CD14-positive monocyte (primary cell): Measurements from ENCODE around the gene RTN4R. TPM values are rescaled to one million over a fixed set of nuclear protein-coding genes. Genes with fewer than 3 reads are reported as not detected.

Source experiments
- DNase-seq, 3 donors: peaks; one replicate each; pipeline ENCODE4 v3.0.0-alpha.2; 2011 to 2022
- H2AFZ ChIP-seq: 2 replicates; pipeline ENCODE4 v1.6.0; 2012; ENCODE audit warnings: mild to moderate bottlenecking, low read depth, low read length, inconsistent platforms; ENCODE audit not compliant: insufficient read depth, poor library complexity, severe bottlenecking
- H3K27ac ChIP-seq, 2 donors: 1 replicate in 1 of 2; 2 replicates in 1 of 2; pipeline ENCODE4 v1.5.1; 2012 to 2013; ENCODE audit warnings: low read length in 2 of 2, control low read depth in 1 of 2, inconsistent platforms in 1 of 2, low read depth in 1 of 2, mild to moderate bottlenecking in 1 of 2
- H3K27me3 ChIP-seq, 2 donors: one replicate each; pipeline versions ENCODE4 v1.6.0 to v1.6.1; 2011 to 2013; ENCODE audit warnings: low read length in 2 of 2; ENCODE audit not compliant: control insufficient read depth in 2 of 2, insufficient read depth in 2 of 2
- H3K36me3 ChIP-seq, 2 donors: replicated peaks in 1 of 2; 1 replicate in 1 of 2; 2 replicates in 1 of 2; pipeline versions ENCODE4 v1.5.1 to v1.6.1; 2012 to 2013; ENCODE audit warnings: low read length in 2 of 2, control low read depth in 1 of 2, inconsistent platforms in 1 of 2, mild to moderate bottlenecking in 1 of 2; ENCODE audit not compliant: insufficient read depth in 2 of 2, control insufficient read depth in 1 of 2
- H3K4me1 ChIP-seq, 2 donors: 1 replicate in 1 of 2; 2 replicates in 1 of 2; pipeline versions ENCODE4 v1.5.1 to v1.6.1; 2012 to 2013; ENCODE audit warnings: low read length in 2 of 2, control low read depth in 1 of 2, inconsistent platforms in 1 of 2, mild to moderate bottlenecking in 1 of 2, moderate library complexity in 1 of 2; ENCODE audit not compliant: insufficient read depth in 2 of 2, control insufficient read depth in 1 of 2
- H3K4me2 ChIP-seq: replicated peaks from 2 replicates; pipeline ENCODE3; 2012; ENCODE audit warnings: low read length, moderate library complexity, mild to moderate bottlenecking; ENCODE audit not compliant: poor library complexity, severe bottlenecking; ENCODE audit errors: extremely low read depth
- H3K4me3 ChIP-seq, 3 experiments: fragments of 200-600 bp in 1 of 3; sonication (generic) in 1 of 3; replicated peaks in 1 of 3; 1 replicate in 2 of 3; 2 replicates in 1 of 3; pipeline ENCODE4 v1.5.1; 2011 to 2013; ENCODE audit warnings: low read length in 3 of 3, mild to moderate bottlenecking in 3 of 3, control low read depth in 2 of 3, low read depth in 2 of 3, inconsistent platforms in 1 of 3, moderate library complexity in 1 of 3
- H3K79me2 ChIP-seq: 2 replicates; pipeline ENCODE4 v1.6.0; 2012; ENCODE audit warnings: mild to moderate bottlenecking, control low read depth, inconsistent platforms, low read length, moderate library complexity; ENCODE audit not compliant: insufficient read depth
- H3K9ac ChIP-seq: 2 replicates; pipeline ENCODE4 v1.6.0; 2017; ENCODE audit warnings: low read length, mild to moderate bottlenecking; ENCODE audit not compliant: insufficient read depth, poor library complexity, severe bottlenecking
- H3K9me3 ChIP-seq, 2 donors: replicated peaks in 1 of 2; 1 replicate in 1 of 2; 2 replicates in 1 of 2; pipeline versions ENCODE4 v1.5.1 to v1.6.1; 2012 to 2013; ENCODE audit warnings: low read length in 2 of 2, control low read depth in 1 of 2; ENCODE audit not compliant: control insufficient read depth in 1 of 2, insufficient read depth in 1 of 2
- H4K20me1 ChIP-seq: 2 replicates; pipeline ENCODE4 v1.6.0; 2012; ENCODE audit warnings: mild to moderate bottlenecking, low read length, control low read depth, moderate library complexity; ENCODE audit not compliant: insufficient read depth
- H3K27ac Mint-ChIP-seq, 7 donors: one replicate each; pipeline ENCODE4 v1.8.0; 2020; ENCODE audit warnings: mild to moderate bottlenecking in 7 of 7, mixed read lengths in 7 of 7, moderate library complexity in 6 of 7, inconsistent platforms in 2 of 7
- H3K27me3 Mint-ChIP-seq, 3 donors: one replicate each; pipeline ENCODE4 v1.8.0; 2021 to 2022; ENCODE audit warnings: low read depth in 3 of 3, mild to moderate bottlenecking in 3 of 3, mixed read lengths in 3 of 3, moderate library complexity in 3 of 3, inconsistent platforms in 1 of 3
- H3K36me3 Mint-ChIP-seq, 2 donors: one replicate each; pipeline ENCODE4 v1.8.0; 2020; ENCODE audit warnings: mixed read lengths in 2 of 2, inconsistent platforms in 1 of 2, mild to moderate bottlenecking in 1 of 2
- H3K4me1 Mint-ChIP-seq: one replicate; pipeline ENCODE4 v1.8.0; 2020; ENCODE audit warnings: mild to moderate bottlenecking, mixed read lengths
- H3K4me3 Mint-ChIP-seq, 2 donors: one replicate each; pipeline ENCODE4 v1.8.0; 2020; ENCODE audit warnings: mild to moderate bottlenecking in 2 of 2, mixed read lengths in 2 of 2, moderate library complexity in 1 of 2
- H3K9me3 Mint-ChIP-seq, 7 donors: one replicate each; pipeline ENCODE4 v1.8.0; 2020 to 2022; ENCODE audit warnings: mixed read lengths in 7 of 7, mild to moderate bottlenecking in 6 of 7, moderate library complexity in 6 of 7, inconsistent platforms in 2 of 7
- CTCF ChIP-seq: fragments of 200-600 bp; IDR thresholded peaks from one replicate; pipeline ENCODE4 v1.8.0; 2022; ENCODE audit warnings: antibody characterized with exemption, mild to moderate bottlenecking
- WGBS: methylation state at CpG from one replicate; pipeline ENCODE4 v1.1.5; 2013; ENCODE audit warnings: missing lambda C conversion rate; ENCODE audit not compliant: insufficient coverage; 5-methylcytosine and 5-hydroxymethylcytosine counted together
- intact Hi-C, 2 donors: fragments of 100-400 bp; cut with micrococcal nuclease; formaldehyde crosslinking; loops; one replicate each; pipeline versions ENCODE4 v1.15.0 to v1.15.1; 2023
- polyA plus RNA-seq, 3 donors: library from polyadenylated mRNA; depleted of rRNA in 1 of 3; unstranded in 2 of 3; stranded (reverse) in 1 of 3; fragments of 300-500 nt in 2 of 3; fragments of >200 nt in 1 of 3; fragmentation: Illumina TruSeq in 2 of 3; gene quantifications; 1 replicate in 2 of 3; 2 replicates in 1 of 3; pipeline ENCODE4 v1.2.3, GENCODE V29; 2012 to 2021

Gene RTN4R
- polyA plus RNA-seq, 3 donors, result not detected

DNA sequence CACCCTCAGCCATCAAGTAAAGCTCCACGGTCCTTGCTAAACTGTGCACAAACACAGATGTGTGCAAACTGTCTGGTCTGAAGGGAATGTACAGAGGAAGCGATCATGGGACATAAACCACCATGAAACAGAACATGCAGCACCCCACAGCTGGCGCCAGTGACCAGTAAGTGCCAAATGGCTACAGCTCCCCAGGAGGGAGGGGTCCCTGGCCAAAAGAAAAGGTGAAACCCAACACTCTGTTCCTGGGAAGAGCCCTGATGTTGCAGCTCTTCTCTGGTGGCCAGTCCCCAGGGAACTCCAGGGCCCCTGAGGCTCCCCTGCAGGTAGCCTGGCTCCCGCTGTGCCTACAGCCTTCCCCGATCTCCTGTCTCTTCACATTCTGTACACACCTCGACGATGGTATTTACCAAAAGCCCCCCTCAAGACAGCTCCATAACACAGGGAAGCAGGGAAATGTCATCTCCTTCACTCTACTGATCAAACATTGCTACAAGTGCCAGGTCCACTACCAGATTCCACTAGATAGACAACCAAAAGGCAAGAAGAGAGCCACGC lies 48.8 kb upstream of the RTN4R start:
- WGBS, result 97% methylated on average over 6 of the region's 8 CpGs
- no peaks in the 10 kb centered on the region for H3K36me3 ChIP-seq
- H3K4me3 ChIP-seq, result no peak overlapping the region
- H3K27me3 Mint-ChIP-seq, result no peaks in the 10 kb centered on the region
- peaks cover 37% of the 10 kb centered on the region for H3K4me1 Mint-ChIP-seq
- H3K27ac ChIP-seq, result no peak overlapping the region
- DNase-seq, result no peak
- no peak overlapping the region for H3K4me3 Mint-ChIP-seq
- intact Hi-C loops, result no loop called here
- H3K9me3 ChIP-seq, result no peaks in the 10 kb centered on the region
- H3K9ac ChIP-seq, result no peak overlapping the region
- no peaks in the 10 kb centered on the region for H3K27me3 ChIP-seq
- peaks cover 27 to 33% of the 10 kb centered on the region in 2 donors for H3K4me1 ChIP-seq
- H3K36me3 Mint-ChIP-seq, result peaks cover 0 to 5% of the 10 kb centered on the region in 2 donors
- no peak for TF ChIP-seq CTCF
- no peak overlapping the region for H2AFZ ChIP-seq
- H3K27ac Mint-ChIP-seq, result peak overlapping the region in 1 of 7 donors; percentile 33
- H3K9me3 Mint-ChIP-seq, result no peaks in the 10 kb centered on the region
- H3K4me2 ChIP-seq, result no peak overlapping the region
- peaks cover 31% of the 10 kb centered on the region for H3K79me2 ChIP-seq
- no peaks in the 10 kb centered on the region for H4K20me1 ChIP-seq

- peaks cover 34% of the 10 kb centered on the region for H3K4me1 Mint-ChIP-seq
- Histone ChIP-seq H3K4me2 (no peak overlapping the region), H3K4me3 (no peak overlapping the region), H3K9me3 (no peaks in the 10 kb centered on the region), H3K4me1 (peaks cover 27 to 33% of the 10 kb centered on the region in 2 donors), H3K36me3 (no peaks in the 10 kb centered on the region), H3K27me3 (no peaks in the 10 kb centered on the region), H4K20me1 (no peaks in the 10 kb centered on the region), H3K79me2 (peaks cover 31% of the 10 kb centered on the region), H3K9ac (no peak overlapping the region), H2AFZ (no peak overlapping the region), H3K27ac (no peak overlapping the region)
- DNase-seq, result peak in 1 of 3 donors; percentile 2
- H3K4me3 Mint-ChIP-seq, result no peak overlapping the region
- H3K27me3 Mint-ChIP-seq, result no peaks in the 10 kb centered on the region
- WGBS, result 100% methylated on average over 4 of the region's 12 CpGs
- no peak for TF ChIP-seq CTCF
- no peak overlapping the region for H3K27ac Mint-ChIP-seq
- no peaks in the 10 kb centered on the region for H3K9me3 Mint-ChIP-seq
- intact Hi-C loops, result no loop called here
- H3K36me3 Mint-ChIP-seq, result peaks cover 0 to 5% of the 10 kb centered on the region in 2 donors
These were observed 48.2 kb upstream of the RTN4R start for GRCh38 chr22:20316217-20316843.
